IPS DF 6.9 (cell line): ENCODE results near the gene TMCC1.

Experiments used
- DNase-seq: peaks from one replicate; pipeline ENCODE4 v3.0.0-alpha.2; 2013; ENCODE audit warnings: low read depth, low spot score
- H3K27ac ChIP-seq: one replicate; pipeline ENCODE4 v1.5.1; 2013; ENCODE audit warnings: low read length, control low read depth
- H3K27me3 ChIP-seq: 2 replicates; pipeline ENCODE4 v1.6.1; 2013; ENCODE audit warnings: mild to moderate bottlenecking, low read length; ENCODE audit not compliant: control insufficient read depth, insufficient read depth
- H3K36me3 ChIP-seq: 2 replicates; pipeline ENCODE4 v1.6.1; 2013; ENCODE audit warnings: low read length; ENCODE audit not compliant: control insufficient read depth, insufficient read depth
- H3K4me1 ChIP-seq: 2 replicates; pipeline ENCODE4 v1.6.1; 2013; ENCODE audit warnings: low read length; ENCODE audit not compliant: control insufficient read depth, insufficient read depth
- H3K4me3 ChIP-seq: 2 replicates; pipeline ENCODE4 v1.5.1; 2013; ENCODE audit warnings: mild to moderate bottlenecking, low read length
- H3K9me3 ChIP-seq: 2 replicates; pipeline ENCODE4 v1.6.1; 2013; ENCODE audit warnings: low read length, inconsistent platforms; ENCODE audit not compliant: control insufficient read depth, insufficient read depth
- WGBS: extraction: QIAGEN DNeasy Blood & Tissue Kit; methylation state at CpG from one replicate; pipeline ENCODE4 v1.1.7; 2013; ENCODE audit warnings: mixed read lengths, missing lambda C conversion rate; ENCODE audit not compliant: insufficient read length, insufficient coverage; 5-methylcytosine and 5-hydroxymethylcytosine counted together

TMCC1 gene

DNA sequence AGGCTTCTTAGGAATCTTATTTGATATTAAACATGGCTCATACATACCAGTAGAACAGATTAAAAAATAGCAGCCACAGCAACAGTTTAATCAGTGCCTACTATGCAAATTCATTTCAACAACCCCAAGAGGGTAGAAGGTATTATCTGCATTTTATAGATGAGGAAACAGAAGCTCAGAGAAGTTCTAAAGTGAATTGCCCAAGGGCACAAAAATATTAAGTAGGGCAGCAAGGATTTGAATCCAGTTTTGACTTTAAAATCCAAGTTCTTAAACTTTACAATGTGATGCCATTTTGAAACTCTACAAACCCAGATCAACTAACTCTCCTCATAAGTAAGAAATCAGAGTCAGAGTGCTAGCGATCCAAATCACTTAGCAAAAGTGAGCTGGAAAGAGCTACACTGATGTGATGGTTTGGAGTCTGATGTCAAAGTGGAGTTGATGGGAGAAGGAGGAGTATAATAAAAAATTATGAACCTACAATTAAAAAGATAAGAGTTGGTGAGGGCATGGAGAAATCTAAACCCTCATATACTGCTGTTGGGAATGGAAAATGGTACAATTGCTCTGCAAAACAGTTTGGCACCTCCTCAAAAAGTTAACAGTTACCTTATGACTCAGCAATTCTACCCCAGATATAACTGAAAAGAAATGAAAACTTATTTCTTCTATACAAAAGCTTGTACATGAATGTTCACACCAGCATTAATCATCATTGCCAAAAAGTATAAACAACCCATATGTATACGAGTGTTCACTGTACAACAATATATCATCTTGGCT, 236.1 kb downstream of the TMCC1 start:
- no peak for DNase-seq
- WGBS: no CpG with 5 or more reads among the region's 2 CpGs
- no peaks in the 10 kb centered on the region for H3K27me3 ChIP-seq
- no peaks in the 10 kb centered on the region for H3K36me3 ChIP-seq
- no peak overlapping the region for H3K4me3 ChIP-seq
- H3K9me3 ChIP-seq: no peaks in the 10 kb centered on the region
- peaks cover 1% of the 10 kb centered on the region; the same call in 1 of the 2 replicates for H3K4me1 ChIP-seq
- no peak overlapping the region for H3K27ac ChIP-seq

DNA sequence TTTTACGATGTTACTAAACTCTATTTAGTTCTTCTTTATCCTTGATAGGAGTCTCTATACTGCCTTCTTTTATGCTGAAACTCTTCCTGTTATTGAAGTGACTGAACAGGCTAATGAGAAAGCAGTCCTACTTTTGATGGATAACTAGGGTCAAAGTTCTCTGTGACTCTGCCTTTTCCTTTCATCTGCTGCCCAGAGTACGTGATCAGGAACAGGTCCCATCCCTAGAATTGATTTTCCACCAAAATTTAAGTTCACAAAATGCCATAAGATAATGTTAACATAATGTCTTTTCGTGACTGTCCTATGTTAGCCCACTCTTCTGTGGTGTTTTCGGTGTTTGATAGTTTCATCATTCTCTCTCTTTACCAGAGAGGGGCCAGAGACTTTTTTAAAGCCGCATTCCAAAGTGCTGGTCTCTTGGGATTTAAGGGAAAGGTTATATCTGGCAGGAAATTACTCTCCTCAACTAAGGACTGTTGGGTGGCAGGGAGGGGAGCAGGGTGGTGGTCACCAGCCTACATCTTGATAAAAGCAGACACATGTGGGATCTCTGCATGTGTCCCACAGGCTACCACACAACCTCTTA, 236.8 kb downstream of the TMCC1 start:
- peaks cover 1% of the 10 kb centered on the region; the same call in 1 of the 2 replicates for H3K4me1 ChIP-seq
- H3K4me3 ChIP-seq: no peak overlapping the region
- no peak for DNase-seq
- no peaks in the 10 kb centered on the region for H3K9me3 ChIP-seq
- H3K27me3 ChIP-seq: no peaks in the 10 kb centered on the region
- no peak overlapping the region for H3K27ac ChIP-seq
- no peaks in the 10 kb centered on the region for H3K36me3 ChIP-seq
- WGBS: no CpG with 5 or more reads among the region's 5 CpGs

GRCh38 chr3:129655291-129655700, 238.2 kb downstream of the TMCC1 start:
- Histone ChIP-seq H3K27ac (no peak overlapping the region), H3K4me1 (peaks cover 4% of the 10 kb centered on the region; the same call in 1 of the 2 replicates), H3K4me3 (no peak overlapping the region), H3K27me3 (no peaks in the 10 kb centered on the region), H3K36me3 (no peaks in the 10 kb centered on the region), H3K9me3 (no peaks in the 10 kb centered on the region)
- DNase-seq: no peak
- no CpG with 5 or more reads among the region's 4 CpGs for WGBS

DNA sequence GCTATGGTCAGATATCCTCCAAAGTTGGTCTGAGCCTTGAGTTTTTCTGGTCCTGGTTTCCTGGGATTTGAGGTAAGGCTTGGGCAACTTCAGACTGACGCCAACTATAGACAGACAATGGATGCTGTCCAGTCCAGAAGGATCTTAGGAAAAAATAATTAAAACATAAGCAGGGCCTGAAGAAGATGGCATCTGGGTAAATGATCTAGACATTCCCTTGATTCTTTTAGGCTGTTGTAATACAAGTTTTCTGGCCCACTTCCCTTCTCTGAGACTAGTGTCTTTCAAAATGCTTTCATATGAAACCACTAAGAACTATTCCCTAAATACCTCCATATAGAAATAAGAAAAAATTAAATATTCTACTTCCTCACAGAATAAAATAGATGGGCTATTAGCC, 239.4 kb downstream of the TMCC1 start:
- no peaks in the 10 kb centered on the region for H3K27me3 ChIP-seq

DNA sequence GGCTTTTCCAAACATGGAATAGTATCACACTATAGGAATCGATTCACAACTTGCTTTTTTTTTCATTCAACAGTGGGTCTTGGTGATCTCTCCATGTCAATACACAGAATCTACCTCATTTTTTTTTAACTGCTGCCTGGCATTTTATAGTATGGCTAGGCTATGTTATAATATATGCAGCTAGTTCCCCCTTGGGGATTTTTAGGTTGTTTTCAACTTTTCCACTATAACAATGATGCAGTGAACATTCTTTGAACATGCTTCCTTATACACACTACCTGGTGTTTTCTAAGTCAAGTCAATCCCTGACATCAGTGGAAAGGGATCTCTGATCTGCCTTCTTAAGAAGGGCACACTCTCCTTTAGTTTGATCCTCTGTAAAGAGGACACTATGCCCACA, 240.5 kb downstream of the TMCC1 start:
- no CpG with 5 or more reads among the region's 1 CpG for WGBS
- H3K36me3 ChIP-seq: no peaks in the 10 kb centered on the region
- H3K4me1 ChIP-seq: peaks cover 4% of the 10 kb centered on the region; the same call in 1 of the 2 replicates
- DNase-seq: no peak
- no peaks in the 10 kb centered on the region for H3K9me3 ChIP-seq
- no peak overlapping the region for H3K27ac ChIP-seq
- no peaks in the 10 kb centered on the region for H3K27me3 ChIP-seq
- H3K4me3 ChIP-seq: no peak overlapping the region

More for the DNA sequence above, 239.4 kb downstream of the TMCC1 start:
- Histone ChIP-seq H3K27ac (no peak overlapping the region), H3K36me3 (no peaks in the 10 kb centered on the region), H3K9me3 (no peaks in the 10 kb centered on the region), H3K4me1 (peaks cover 4% of the 10 kb centered on the region; the same call in 1 of the 2 replicates), H3K4me3 (no peak overlapping the region)
- no peak for DNase-seq
- no CpG with 5 or more reads among the region's 1 CpG for WGBS

DNA sequence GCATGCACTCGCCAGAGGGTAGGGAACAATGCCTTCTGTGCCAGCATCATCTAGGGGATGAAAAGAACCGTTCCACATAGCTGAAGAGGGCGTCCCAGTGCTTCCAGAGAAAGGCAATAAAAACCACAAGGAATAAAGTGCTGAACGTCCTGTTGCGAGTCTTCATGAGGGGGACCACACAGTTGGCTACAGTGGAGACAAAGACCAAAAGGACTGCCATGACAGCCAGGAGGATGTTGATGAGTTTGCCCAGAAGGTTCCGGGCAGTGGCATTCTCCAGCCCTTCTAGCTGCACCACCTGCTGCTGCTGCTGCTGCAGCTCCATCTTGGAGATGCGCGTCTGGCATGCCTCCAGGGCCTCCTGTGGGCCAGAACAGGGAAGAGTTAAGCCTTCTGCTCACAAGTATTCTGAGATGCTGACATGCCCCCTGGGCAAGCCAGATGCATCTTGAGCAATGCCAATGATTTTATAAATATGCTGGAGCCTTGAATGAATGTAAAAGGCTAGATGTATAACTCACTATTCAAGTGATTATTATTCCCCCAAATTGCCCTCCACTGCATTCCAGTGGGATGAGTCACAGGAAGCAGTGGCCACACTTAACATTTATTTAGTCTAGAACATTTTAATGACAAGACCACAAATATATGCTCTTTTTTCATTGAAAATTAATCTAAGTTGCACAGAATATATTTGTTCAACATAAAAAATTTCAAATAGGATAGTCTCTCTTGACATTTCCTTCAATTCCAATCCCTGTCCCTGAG, 241.9 kb downstream of the TMCC1 start:
- Histone ChIP-seq H3K4me3 (no peak overlapping the region), H3K27ac (no peak overlapping the region), H3K4me1 (peaks cover 2% of the 10 kb centered on the region; the same call in 1 of the 2 replicates), H3K27me3 (no peaks in the 10 kb centered on the region), H3K36me3 (no peaks in the 10 kb centered on the region), H3K9me3 (no peaks in the 10 kb centered on the region)
- DNase-seq: no peak
- WGBS: no CpG with 5 or more reads among the region's 8 CpGs

DNA sequence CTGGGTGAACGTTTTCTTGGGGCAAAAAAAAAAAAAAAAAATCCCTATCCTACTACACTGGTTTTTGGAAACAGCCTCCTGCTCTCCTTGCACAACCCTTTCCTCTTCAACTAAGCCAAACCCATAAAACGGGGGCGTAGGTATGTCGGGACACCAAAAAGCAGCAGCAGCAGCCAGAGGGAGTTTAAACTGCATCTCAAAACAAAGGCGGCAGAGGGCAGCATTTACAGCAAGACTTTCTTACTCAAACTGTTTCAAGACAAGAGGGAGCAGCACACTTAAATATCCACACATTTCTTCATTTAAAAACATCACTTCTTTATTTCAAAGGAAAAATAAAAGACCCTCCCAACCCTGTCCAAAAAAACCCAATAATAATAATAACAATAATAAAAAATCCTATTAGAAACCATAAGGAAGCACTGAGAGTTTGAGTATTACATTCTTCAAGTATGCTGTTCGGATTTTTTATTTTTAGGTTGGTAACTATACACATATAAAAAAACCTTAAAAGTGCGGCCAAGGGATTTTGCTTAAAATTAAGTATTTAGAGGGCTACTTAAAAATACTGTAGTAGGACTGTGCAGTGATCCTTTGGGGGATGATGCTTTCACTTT, 243.1 kb downstream of the TMCC1 start:
- H3K27me3 ChIP-seq: no peaks in the 10 kb centered on the region
- no peak overlapping the region for H3K27ac ChIP-seq
- peaks cover 2% of the 10 kb centered on the region; the same call in 1 of the 2 replicates for H3K4me1 ChIP-seq
- DNase-seq: no peak
- H3K4me3 ChIP-seq: no peak overlapping the region
- no CpG with 5 or more reads among the region's 7 CpGs for WGBS
- no peaks in the 10 kb centered on the region for H3K9me3 ChIP-seq
- no peaks in the 10 kb centered on the region for H3K36me3 ChIP-seq

GRCh38 chr3:129648391-129648790, 245.1 kb downstream of the TMCC1 start:
- H3K27ac ChIP-seq: no peak overlapping the region
- H3K4me1 ChIP-seq: peaks cover 2% of the 10 kb centered on the region; the same call in 1 of the 2 replicates
- H3K27me3 ChIP-seq: no peaks in the 10 kb centered on the region

DNA sequence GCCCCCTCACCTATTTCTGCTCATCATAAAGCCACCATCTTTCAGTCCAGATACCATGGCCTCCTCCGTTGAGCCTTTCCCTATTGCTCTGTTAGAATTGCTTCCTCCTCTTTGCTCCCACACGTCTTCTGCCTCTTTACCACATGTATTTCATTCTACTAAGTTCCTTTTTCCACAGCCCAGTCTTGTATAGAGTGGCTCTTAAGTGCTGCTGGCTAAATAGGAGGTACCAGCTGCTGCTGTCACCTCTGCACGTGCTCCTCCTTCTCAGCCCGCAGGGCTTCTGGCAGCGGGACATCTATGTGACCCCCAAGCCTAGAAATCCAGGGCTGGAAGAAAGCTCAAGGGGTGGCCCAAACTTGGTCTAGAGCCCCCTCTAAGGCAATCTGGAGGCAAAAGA, 248.2 kb downstream of the TMCC1 start:
- H3K36me3 ChIP-seq: no peaks in the 10 kb centered on the region
- H3K4me3 ChIP-seq: no peak overlapping the region
- no peak for DNase-seq
- H3K27me3 ChIP-seq: no peaks in the 10 kb centered on the region
- WGBS: no CpG with 5 or more reads among the region's 5 CpGs
- H3K9me3 ChIP-seq: no peaks in the 10 kb centered on the region
- no peak overlapping the region for H3K27ac ChIP-seq
- H3K4me1 ChIP-seq: no peaks in the 10 kb centered on the region

More at GRCh38 chr3:129648391-129648790, 245.1 kb downstream of the TMCC1 start:
- WGBS: no CpG with 5 or more reads among the region's 3 CpGs
- DNase-seq: no peak
- no peaks in the 10 kb centered on the region for H3K36me3 ChIP-seq
- no peak overlapping the region for H3K4me3 ChIP-seq
- H3K9me3 ChIP-seq: no peaks in the 10 kb centered on the region

- no peak overlapping the region for H3K27ac ChIP-seq
- no peaks in the 10 kb centered on the region for H3K9me3 ChIP-seq
- WGBS: no CpG with 5 or more reads among the region's 3 CpGs
- no peaks in the 10 kb centered on the region for H3K27me3 ChIP-seq
- no peak for DNase-seq
- no peaks in the 10 kb centered on the region for H3K36me3 ChIP-seq
- H3K4me1 ChIP-seq: no peaks in the 10 kb centered on the region
- H3K4me3 ChIP-seq: no peak overlapping the region
Observed at GRCh38 chr3:129644836-129645235, 248.7 kb downstream of the TMCC1 start.
